GM19455 (cell line): ENCODE results near the gene CASK.

Source experiments
- ATAC-seq: cut with Tn5 transposase; IDR thresholded peaks from one replicate; pipeline ENCODE4 v1.9.1; 2021; ENCODE audit not compliant: unreplicated experiment

CASK gene

DNA sequence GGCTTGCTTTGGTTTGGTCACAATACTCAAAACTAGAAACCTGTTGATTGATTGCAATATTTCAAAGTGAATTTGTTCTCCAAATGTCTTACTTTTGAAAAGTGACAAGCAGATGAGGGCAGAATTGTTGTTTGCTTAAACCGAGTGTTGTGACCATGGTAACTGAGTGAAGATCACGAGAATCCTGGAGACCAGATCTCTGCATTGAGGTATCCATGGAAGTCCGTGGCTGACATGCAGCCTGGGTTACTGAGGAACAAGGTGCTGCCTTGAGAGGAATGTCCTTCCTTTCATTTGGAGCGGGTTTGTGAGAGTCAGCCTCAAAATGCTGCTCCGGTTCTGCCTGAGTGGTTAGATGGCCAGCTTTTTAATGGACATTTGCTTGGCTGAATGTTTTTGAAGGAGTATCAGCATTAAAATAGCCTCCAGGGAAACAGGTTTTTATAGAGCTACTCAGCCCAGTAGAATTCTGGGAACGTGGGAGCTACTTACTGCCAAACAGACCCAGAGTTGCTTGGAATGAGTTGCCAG, 444.9 kb downstream of the CASK start:
- no peak for ATAC-seq

DNA sequence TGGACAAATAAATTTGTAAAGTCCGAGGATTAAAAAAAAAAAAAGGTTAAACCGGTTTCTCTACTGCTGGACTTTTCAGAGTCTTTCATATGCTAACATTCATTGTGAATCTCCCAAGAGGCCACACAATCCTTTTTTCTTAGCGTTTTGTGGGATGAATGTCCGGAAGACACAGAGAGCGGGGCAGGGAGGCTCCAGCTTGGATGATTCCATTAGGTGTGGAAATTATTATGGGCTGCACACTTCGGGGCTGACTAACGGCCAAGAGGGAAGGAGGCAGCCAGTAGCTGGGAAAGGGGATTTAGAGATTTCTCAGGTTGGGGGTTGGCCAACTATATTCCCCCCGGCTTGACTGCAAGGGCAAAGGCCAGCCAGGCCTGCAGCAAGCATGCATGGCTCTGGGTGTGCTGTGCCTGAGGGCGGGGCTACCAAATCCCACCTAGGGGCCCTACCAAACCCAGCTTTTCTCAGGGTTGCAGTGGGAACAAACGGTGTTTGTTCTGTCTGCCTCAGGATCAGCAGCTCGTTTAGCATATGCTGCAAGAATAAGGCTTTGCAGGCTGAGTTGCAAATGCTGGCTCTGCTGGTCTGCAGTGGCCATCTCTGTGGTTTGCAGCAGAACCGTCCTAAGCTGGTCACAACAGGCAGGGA, 447.6 kb downstream of the CASK start:
- no peak for ATAC-seq

DNA sequence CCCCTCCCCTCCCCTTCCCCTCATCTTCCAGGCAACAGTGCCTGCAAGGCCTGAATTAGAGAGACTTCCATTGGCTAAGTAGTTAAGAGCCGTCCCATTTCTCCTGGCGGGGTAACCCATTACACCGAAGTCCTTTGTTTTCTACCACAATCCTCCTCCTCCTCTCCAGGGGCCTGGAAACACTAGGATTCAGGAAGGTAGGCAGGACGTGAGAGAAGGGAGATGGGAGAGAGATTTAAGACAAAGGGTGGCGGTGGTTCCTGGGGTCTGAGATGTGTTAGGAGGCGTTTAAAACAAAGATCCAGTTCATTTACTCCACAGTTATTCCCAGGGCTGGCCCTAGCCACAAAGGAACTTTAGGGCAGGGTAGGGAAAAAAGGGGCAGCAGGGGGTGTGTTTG, 448.2 kb downstream of the CASK start:
- ATAC-seq: no peak

DNA sequence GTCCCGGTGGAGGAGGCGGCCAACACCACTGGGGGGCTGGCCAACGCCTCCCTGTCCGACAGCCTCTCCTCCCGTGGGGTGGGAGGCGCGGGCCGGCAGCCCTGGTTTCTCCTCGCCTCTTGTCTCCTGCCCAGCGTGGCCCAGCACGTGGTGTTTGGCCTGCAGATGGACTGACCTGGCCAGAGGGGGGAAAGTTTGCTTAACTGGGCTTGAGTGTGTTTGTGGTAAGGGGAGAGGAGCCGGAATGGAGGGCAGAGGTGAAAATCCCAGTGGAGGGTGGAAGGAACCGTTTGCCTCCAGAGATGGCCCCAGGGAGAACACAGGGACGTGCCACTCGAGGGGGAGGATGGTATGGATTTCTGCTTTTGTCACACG, 448.6 kb downstream of the CASK start:
- no peak for ATAC-seq

DNA sequence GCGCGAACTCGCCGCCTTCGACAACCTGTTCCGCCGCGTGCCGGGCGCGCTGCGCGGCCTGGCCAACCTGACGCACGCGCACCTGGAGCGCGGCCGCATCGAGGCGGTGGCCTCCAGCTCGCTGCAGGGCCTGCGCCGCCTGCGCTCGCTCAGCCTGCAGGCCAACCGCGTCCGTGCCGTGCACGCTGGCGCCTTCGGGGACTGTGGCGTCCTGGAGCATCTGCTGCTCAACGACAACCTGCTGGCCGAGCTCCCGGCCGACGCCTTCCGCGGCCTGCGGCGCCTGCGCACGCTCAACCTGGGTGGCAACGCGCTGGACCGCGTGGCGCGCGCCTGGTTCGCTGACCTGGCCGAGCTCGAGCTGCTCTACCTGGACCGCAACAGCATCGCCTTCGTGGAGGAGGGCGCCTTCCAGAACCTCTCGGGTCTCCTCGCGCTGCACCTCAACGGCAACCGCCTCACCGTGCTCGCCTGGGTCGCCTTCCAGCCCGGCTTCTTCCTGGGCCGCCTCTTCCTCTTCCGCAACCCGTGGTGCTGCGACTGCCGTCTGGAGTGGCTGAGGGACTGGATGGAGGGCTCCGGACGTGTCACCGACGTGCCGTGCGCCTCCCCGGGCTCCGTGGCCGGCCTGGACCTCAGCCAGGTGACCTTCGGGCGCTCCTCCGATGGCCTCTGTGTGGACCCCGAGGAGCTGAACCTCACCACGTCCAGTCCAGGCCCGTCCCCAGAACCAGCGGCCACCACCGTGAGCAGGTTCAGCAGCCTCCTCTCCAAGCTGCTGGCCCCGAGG, 449.2 kb downstream of the CASK start:
- no peak for ATAC-seq

DNA sequence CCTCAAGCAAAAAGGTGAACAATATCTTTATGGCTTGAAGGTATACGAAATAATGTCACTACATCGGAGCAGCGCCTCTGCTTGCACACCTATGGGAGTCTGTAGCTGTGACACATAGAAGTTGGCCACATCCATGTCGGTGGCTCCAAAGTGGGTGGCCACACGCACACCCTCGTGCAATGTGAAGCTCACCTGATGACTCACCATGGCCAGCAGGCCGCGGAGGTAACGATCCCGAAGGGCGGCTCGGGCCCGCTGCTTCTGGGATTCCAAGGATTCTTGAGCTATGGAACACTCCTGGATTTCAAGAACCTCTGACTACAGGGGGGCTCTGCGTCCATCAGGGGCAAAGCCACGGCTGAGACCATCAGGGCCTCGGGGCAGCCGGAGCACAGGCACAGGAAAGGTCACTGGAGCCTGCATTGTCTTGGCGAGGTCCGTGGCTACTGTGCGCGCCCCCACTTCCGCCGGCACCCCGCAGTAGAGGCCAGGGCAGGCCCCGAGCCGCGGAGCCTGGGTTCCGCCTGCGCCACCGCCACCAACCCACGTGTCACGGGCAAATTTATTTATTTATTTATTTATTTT, 451.0 kb downstream of the CASK start:
- ATAC-seq: no peak

DNA sequence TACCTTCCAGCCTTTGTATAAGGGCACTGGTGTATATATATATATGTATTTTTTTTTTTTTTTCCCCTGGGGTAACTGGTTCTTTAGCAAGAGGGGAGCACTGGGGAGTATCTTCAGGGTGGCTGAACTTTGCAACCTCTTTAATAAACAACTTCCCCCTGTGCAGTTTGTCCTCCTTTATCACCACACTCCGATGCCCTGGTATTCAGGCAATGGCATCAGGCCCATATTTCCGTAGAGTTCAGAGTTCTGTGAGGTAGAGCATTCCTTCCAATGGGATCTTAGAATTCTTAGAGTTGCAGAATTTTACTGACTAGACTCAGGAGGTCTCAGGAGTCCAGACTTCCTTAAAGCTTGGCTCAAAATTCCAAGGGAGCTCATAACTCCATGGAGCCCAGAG, 451.6 kb downstream of the CASK start:
- no peak for ATAC-seq

DNA sequence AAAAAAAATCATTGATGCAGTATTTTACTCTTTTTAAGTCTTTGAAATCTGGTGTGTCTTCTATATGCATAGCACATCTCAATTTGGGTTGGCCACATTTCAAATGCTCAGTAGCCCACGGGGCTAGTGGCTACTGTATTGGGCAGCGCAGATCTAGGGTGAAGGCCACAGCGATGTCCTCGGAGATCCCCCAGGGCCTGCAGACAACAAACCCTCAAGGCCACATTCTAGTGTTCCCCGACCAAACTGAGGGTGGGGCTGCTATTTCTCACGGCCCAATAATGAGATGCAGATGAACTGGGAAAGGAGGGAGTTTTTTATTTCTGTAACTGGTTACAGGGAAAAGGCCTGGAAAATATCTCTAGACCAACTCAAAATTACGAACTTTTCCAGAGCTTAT, 452.6 kb downstream of the CASK start:
- ATAC-seq: no peak

DNA sequence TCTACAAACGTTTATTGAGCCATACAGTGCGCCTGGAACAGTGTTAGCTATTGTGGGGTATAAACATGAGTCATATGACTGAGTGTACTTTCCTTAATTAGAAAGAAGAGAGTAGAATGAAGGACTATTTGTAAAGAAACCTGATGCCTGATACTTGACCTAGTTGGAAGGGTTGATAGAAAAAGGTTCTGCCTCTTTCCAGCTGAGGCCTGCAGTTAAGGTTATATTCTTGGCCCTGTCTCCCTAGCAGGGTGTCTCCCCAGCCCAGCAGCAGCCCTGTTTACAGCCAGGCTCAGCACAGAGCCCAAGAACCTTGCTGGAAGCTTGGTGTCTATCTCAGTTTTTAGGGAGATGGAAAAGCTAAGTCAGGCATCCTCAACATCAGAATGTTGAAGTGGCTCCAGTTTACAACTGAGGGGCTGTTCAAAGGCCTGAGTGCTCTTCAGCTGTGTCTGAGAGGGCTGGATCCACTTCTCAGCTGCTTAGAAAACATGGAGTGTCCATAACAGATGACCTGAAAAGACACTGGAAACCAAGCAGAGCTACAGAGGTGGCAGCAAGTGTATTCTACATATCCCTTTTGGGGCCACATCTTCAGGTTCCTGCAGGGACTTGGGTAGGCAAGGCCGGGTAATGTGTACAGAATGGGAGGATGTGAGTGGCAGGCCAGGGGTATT, 454.6 kb downstream of the CASK start:
- ATAC-seq: no peak
